ENCODE results near the gene ERI3. TPM values are rescaled to one million over a fixed set of nuclear protein-coding genes. Genes with fewer than 3 reads are reported as not detected.
A peak's percentile ranks its signal among the peaks of the same experiment; 100 is the strongest.

The ERI3 gene
- total RNA-seq, 2 experiments from 2014 or later, result 42.3 to 43.3 TPM

GRCh38 chr1:44228218-44228617, 126.8 kb downstream of the ERI3 start:
- ChIA-PET POLR2A (no interaction called here), CTCF (interaction anchor here (1.7 to 3.5 kb wide), 2 partner anchors 10 to 367 kb away, joined by 6 to 20 read pairs; no protein-coding TSS in a partner anchor)
- Mint-ChIP-seq H3K36me3 (ENCODE audit: low read depth) (peaks cover 4% of the 10 kb centered on the region), H3K27ac (no peak overlapping the region), H3K9me3 (no peaks in the 10 kb centered on the region), H3K27me3 (no peaks in the 10 kb centered on the region), H3K4me3 (no peak overlapping the region), H3K4me1 (ENCODE audit: low read depth) (peaks cover 7% of the 10 kb centered on the region)
- intact Hi-C loops (cut with micrococcal nuclease), result no loop called here
- no peak for TF ChIP-seq CTCF (IDR thresholded peaks at IDR 0.05)
- ATAC-seq, result no peak
- DNase-seq, result no peak

DNA sequence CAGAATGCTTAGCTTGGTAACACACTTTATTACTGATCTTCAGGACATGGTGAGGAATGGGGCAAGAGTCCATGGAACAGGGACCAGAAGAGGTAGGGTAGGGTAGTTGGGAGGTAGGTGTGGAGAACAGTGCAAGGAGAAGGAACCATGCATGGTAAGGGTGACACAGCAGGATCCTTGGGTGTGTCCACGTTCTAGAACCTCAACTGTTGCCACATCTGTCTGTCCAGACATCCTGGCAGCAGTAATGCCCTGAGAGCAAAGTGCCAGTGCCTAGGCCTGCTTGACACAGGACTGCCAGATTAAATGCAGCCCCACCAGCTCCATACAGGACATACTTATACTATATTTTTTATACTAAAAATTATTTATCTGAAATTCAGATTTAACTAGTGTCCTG, 127.8 kb downstream of the ERI3 start:
- no peak overlapping the region for H3K27ac Mint-ChIP-seq

GRCh38 chr1:44225761-44226160, 129.3 kb downstream of the ERI3 start:
- no peak overlapping the region for H3K4me3 Mint-ChIP-seq
- ChIA-PET CTCF (interaction anchor here (0.7 to 3.5 kb wide), 4 partner anchors 8 to 47 kb away, joined by 3 to 20 read pairs (median 4); no protein-coding TSS in a partner anchor), POLR2A (no interaction called here)
- ATAC-seq, result no peak
- no peaks in the 10 kb centered on the region for H3K9me3 Mint-ChIP-seq
- peaks cover 4% of the 10 kb centered on the region for H3K36me3 Mint-ChIP-seq (ENCODE audit: low read depth)
- peaks cover 13% of the 10 kb centered on the region for H3K4me1 Mint-ChIP-seq (ENCODE audit: low read depth)
- no peaks in the 10 kb centered on the region for H3K27me3 Mint-ChIP-seq
- DNase-seq, result no peak
- TF ChIP-seq CTCF (IDR thresholded peaks at IDR 0.05), result no peak
- intact Hi-C loops (cut with micrococcal nuclease), result no loop called here
- H3K27ac Mint-ChIP-seq, result no peak overlapping the region

More for the DNA sequence above, 127.8 kb downstream of the ERI3 start:
- no peak overlapping the region for H3K4me3 Mint-ChIP-seq
- peaks cover 13% of the 10 kb centered on the region for H3K4me1 Mint-ChIP-seq (ENCODE audit: low read depth)
- DNase-seq (no peak), ATAC-seq (no peak)
- ChIA-PET POLR2A (no interaction called here), CTCF (interaction anchor here (0.9 to 3.5 kb wide), 3 partner anchors 9 to 368 kb away, joined by 4 to 20 read pairs (median 6); no protein-coding TSS in a partner anchor)
- intact Hi-C loops (cut with micrococcal nuclease), result no loop called here
- H3K36me3 Mint-ChIP-seq (ENCODE audit: low read depth), result no peaks in the 10 kb centered on the region
- no peak for TF ChIP-seq CTCF (IDR thresholded peaks at IDR 0.05)
- H3K9me3 Mint-ChIP-seq, result no peaks in the 10 kb centered on the region
- H3K27me3 Mint-ChIP-seq, result no peaks in the 10 kb centered on the region

- no peak for ATAC-seq
- POLR2A ChIA-PET, result interaction anchor here (1.1 kb wide), 1 partner anchor 10 kb away, joined by 4 read pairs; no protein-coding TSS in a partner anchor
Observed at GRCh38 chr1:44223187-44223610, 131.9 kb downstream of the ERI3 start.

More at GRCh38 chr1:44223187-44223610, 131.9 kb downstream of the ERI3 start:
- Mint-ChIP-seq H3K4me3 (no peak overlapping the region), H3K9me3 (no peaks in the 10 kb centered on the region), H3K27me3 (no peaks in the 10 kb centered on the region), H3K4me1 (ENCODE audit: low read depth) (peaks cover 13% of the 10 kb centered on the region), H3K36me3 (ENCODE audit: low read depth) (peaks cover 9% of the 10 kb centered on the region), H3K27ac (peak overlapping the region; percentile 42)
- intact Hi-C loops (cut with micrococcal nuclease), result no loop called here
- TF ChIP-seq CTCF (IDR thresholded peaks at IDR 0.05), result no peak
- DNase-seq, result no peak
- CTCF ChIA-PET, result no interaction called here
